ENCODE results near the gene BTD. TPM values are rescaled to one million over a fixed set of nuclear protein-coding genes. Genes with fewer than 3 reads are reported as not detected.

BTD gene
- total and polyA plus RNA-seq, 12 donors = 4.8 to 17.2 (median 13.0) TPM

GRCh38 chr3:15646851-15647511 lies 45.4 kb downstream of the BTD start:
- peak overlapping the region in 1 of 10 donors; percentile 0 for H3K4me3 ChIP-seq
- peaks cover 0 to 25% (median 0%) of the 10 kb centered on the region in 9 donors for H3K36me3 ChIP-seq
- TF ChIP-seq CTCF (IDR thresholded peaks at IDR 0.05) = no peak
- peak; percentile 53 to 75 for DNase-seq
- H3K9me3 ChIP-seq = no peaks in the 10 kb centered on the region
- peak overlapping the region in 9 of 10 donors; percentile 29 to 89 (median 75) for H3K27ac ChIP-seq
- intact Hi-C loops (cut with DNase I) = loop anchor here in 1 of 10 donors (10.0 kb wide), 1 partner anchor 158 kb away; no protein-coding TSS in a partner anchor
- ATAC-seq = peak; percentile 75 to 92 (median 86)
- no peaks in the 10 kb centered on the region for H3K27me3 ChIP-seq
- WGBS, 2 donors = 54 to 67% methylated on average over 13 of the region's 13 CpGs
- H3K4me1 ChIP-seq = peaks cover 6 to 35% (median 25%) of the 10 kb centered on the region in 9 donors

DNA sequence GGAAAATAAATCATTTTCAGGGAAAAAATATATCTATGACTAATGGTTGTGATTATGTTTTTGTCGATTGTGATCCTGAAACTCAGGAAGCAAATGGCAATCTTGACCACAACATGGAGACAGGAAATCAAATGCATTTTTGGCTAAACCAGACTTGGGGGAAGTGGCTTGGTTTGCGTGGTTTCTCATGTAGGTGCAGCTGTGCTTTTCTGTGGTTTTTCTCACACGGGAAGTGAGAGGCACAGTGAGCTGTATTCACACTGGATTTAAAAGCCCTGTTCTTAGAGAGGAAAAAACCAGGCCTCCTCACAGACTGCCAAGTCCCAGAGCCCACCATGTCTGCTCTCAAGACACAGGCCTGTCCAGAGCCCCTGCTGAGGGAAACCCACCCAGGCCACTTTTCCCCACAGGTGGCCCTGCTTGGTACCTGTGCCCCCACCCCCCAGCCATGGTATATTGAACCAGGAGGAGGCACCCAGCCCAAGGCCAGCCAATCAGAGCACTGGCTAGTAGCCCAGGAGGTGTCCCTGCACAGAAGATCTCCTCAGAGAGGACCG lies 46.1 kb downstream of the BTD start:
- intact Hi-C loops (cut with DNase I) = loop anchor here in 1 of 10 donors (10.0 kb wide), 1 partner anchor 157 kb away; no protein-coding TSS in a partner anchor
- no peak for TF ChIP-seq CTCF (IDR thresholded peaks at IDR 0.05)
- 62 to 74% methylated on average over 4 of the region's 4 CpGs for WGBS, 2 donors

GRCh38 chr3:15649341-15649740 lies 47.8 kb downstream of the BTD start:
- Histone ChIP-seq H3K4me1 (peaks cover 6 to 35% (median 25%) of the 10 kb centered on the region in 9 donors), H3K27ac (no peak overlapping the region), H3K4me3 (no peak overlapping the region), H3K36me3 (peaks cover 0 to 10% (median 0%) of the 10 kb centered on the region in 9 donors), H3K9me3 (no peaks in the 10 kb centered on the region), H3K27me3 (no peaks in the 10 kb centered on the region)
- intact Hi-C loops (cut with DNase I) = loop anchor here in 1 of 10 donors (10.0 kb wide), 1 partner anchor 155 kb away; no protein-coding TSS in a partner anchor
- no peak for TF ChIP-seq CTCF (IDR thresholded peaks at IDR 0.05)
- DNase-seq = no peak
- 98% methylated on average over 3 of the region's 3 CpGs for WGBS, 2 donors
- ATAC-seq = peak in 1 of 8 donors; percentile 21

More for the DNA sequence above, 46.1 kb downstream of the BTD start:
- H3K27me3 ChIP-seq = no peaks in the 10 kb centered on the region
- DNase-seq (peak in 1 of 2 donors; percentile 32), ATAC-seq (peak in 6 of 8 donors; percentile 29 to 72 (median 51))
- no peaks in the 10 kb centered on the region for H3K9me3 ChIP-seq
- no peak overlapping the region for H3K4me3 ChIP-seq
- peaks cover 0 to 18% (median 0%) of the 10 kb centered on the region in 9 donors for H3K36me3 ChIP-seq
- H3K27ac ChIP-seq = peak overlapping the region in 9 of 10 donors; percentile 29 to 89 (median 75)
- H3K4me1 ChIP-seq = peaks cover 6 to 35% (median 25%) of the 10 kb centered on the region in 9 donors

DNA sequence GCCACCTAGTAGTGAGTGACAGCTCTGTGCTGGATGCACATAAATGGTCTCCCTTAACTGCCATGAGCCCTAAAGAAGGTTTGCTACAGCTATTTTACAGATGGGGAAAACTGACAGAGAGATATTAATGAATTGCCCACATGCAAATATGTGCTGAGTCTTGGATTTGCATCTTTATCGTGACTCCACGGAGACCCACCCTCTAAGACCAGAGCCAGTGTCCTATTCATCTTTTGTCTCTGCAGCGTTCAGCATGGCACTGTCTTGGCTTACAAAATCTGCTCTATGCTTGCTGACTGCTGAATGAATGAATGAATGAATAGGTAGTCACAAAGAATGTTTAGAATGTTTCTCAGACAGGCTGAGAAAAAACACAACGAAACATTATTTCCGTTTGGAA lies 48.3 kb downstream of the BTD start:
- Histone ChIP-seq H3K27ac (no peak overlapping the region), H3K4me3 (no peak overlapping the region), H3K27me3 (no peaks in the 10 kb centered on the region), H3K9me3 (peaks cover 0 to under 1% (median 0%) of the 10 kb centered on the region in 11 donors), H3K4me1 (peaks cover 6 to 35% (median 25%) of the 10 kb centered on the region in 9 donors), H3K36me3 (peaks cover 0 to 4% (median 0%) of the 10 kb centered on the region in 9 donors)
- 92 to 97% methylated on average over 5 of the region's 5 CpGs for WGBS, 2 donors
- TF ChIP-seq CTCF (IDR thresholded peaks at IDR 0.05) = no peak
- DNase-seq = no peak
- ATAC-seq = no peak
- intact Hi-C loops (cut with DNase I) = loop anchor here in 1 of 10 donors (10.0 kb wide), 1 partner anchor 155 kb away; no protein-coding TSS in a partner anchor
